ENCODE measurements around the gene HSPG2. TPM values are rescaled to one million over a fixed set of nuclear protein-coding genes. Genes with fewer than 3 reads are reported as not detected.

HSPG2 gene
- total and polyA plus RNA-seq, 9 of the 15 experiments (the other 6 are each of a cell fraction or from before 2014, with no cell fraction given) = 0.14 to 160 (median 15.7) TPM

DNA sequence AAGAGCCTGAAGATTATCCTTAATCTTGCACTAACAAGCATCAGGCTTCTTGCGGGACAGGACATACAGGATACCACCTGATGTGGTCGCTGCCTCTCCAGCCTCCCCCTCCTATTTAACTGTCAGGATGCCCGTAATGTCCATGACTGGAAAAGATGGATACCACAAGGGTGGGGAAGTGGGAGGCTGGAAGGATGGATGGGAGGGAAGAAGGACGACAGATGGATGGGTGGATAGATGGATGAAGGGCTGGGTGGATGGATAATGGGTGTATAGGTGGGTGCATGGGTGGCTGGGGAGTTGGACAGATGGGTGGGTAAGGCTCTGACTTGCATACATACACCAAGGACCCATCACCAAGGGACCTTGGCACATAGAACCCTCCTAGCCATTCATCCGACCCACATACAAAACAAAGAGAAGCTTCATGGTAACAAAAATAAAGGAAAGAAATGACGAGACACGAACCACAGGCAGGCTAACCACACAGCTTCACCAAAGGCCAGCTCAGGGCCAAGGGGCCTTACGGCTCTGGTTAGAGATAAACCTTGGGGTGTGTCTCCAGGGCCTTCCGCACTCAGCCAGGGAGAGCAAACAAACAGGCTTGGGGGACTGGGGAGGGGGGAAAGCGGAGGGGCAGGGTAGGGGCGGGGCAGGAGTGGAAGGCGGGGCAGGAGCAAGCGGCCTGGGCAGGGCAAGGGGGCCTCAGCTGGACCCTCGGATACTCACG is 50.5 kb downstream of the HSPG2 start:
- Histone ChIP-seq H3K9ac (ENCODE audit: insufficient read depth in 1 of 2, low read depth in 2 of 2, low read length in 2 of 2) (peak overlapping the region; percentile 53 to 64), H2AFZ (ENCODE audit: low read depth, low read length) (peak overlapping the region; percentile 11; the same call in 1 of the 2 replicates), H3K4me3 (no peak overlapping the region), H3K36me3 (ENCODE audit: control insufficient read depth, insufficient read depth, low read length) (peaks cover 87% of the 10 kb centered on the region), H3K9me1 (ENCODE audit: control insufficient read depth, insufficient read depth, low read length) (peaks cover 4% of the 10 kb centered on the region), H3K4me2 (ENCODE audit: insufficient read depth, low read length) (peak overlapping the region; percentile 50), H3K9me3 (replicated peaks; ENCODE audit: control insufficient read depth, insufficient read depth, low read depth, low read length) (no peaks in the 10 kb centered on the region), H3K4me1 (replicated peaks in 1 of 2; ENCODE audit: control insufficient read depth in 2 of 2, insufficient read depth in 2 of 2, low read length in 2 of 2) (peaks cover 15 to 41% of the 10 kb centered on the region in 2 experiments), H4K20me1 (replicated peaks; ENCODE audit: control insufficient read depth, insufficient read depth, low read length) (no peaks in the 10 kb centered on the region; the same call in 1 of the 2 replicates), H3K79me2 (ENCODE audit: control insufficient read depth, insufficient read depth, low read length) (no peaks in the 10 kb centered on the region), H3K27me3 (ENCODE audit: control insufficient read depth in 2 of 2, insufficient read depth in 2 of 2, low read length in 2 of 2) (no peaks in the 10 kb centered on the region), H3K27ac (ENCODE audit: extremely low read depth, low read depth, low read length) (peak overlapping the region; percentile 64)
- in situ Hi-C loops (cut with MboI) (no loop called here), intact Hi-C loops (cut with micrococcal nuclease) (no loop called here)
- ATAC-seq (peak; percentile 98), DNase-seq (ENCODE audit: extremely low read depth in 1 of 4, low spot score in 3 of 4) (peak; percentile 81 to 89 (median 86)), FAIRE-seq (peak; percentile 99)
- ChIA-PET POLR2A (interaction anchor here (0.6 to 3.5 kb wide), 4 partner anchors 8 to 109 kb away, joined by 3 to 17 read pairs (median 4); no protein-coding TSS in a partner anchor), CTCF (ENCODE audit: low intra/inter-chr PET ratio) (no interaction called here)
- BruUV-seq (replicated peaks) = no TSS peak
- 34% methylated on average over 10 of the region's 15 CpGs for WGBS (ENCODE audit: insufficient coverage, low coverage, missing lambda C conversion rate)
- peak; percentile 28; the same call in 1 of the 2 replicates for TF ChIP-seq CXXC5 (CRISPR knock-in tag; IDR thresholded peaks at IDR 0.05)
- 0 out of 2 replicates have a peak, but pooled peaks have one; percentile 20 for TF ChIP-seq ELF1 (tag; IDR thresholded peaks at IDR 0.05)
- TF ChIP-seq ZNF165 (CRISPR knock-in tag; IDR thresholded peaks at IDR 0.05; ENCODE audit: borderline replicate concordance) = no peak
- TF ChIP-seq NBN (IDR thresholded peaks at IDR 0.05; ENCODE audit: low read depth) = 0 out of 2 replicates have a peak, but pooled peaks have one; percentile 35
- 0 out of 2 replicates have a peak, but pooled peaks have one; percentile 28 for TF ChIP-seq ETV5 (CRISPR knock-in tag; IDR thresholded peaks at IDR 0.05; ENCODE audit: low read depth)
- peak; percentile 33; the same call in 1 of the 2 replicates for TF ChIP-seq GATA2 (CRISPR knock-in tag; IDR thresholded peaks at IDR 0.05)
- TF ChIP-seq SMAD4 (CRISPR knock-in tag; conservative IDR thresholded peaks at IDR 0.05) = 0 out of 2 replicates have a peak, but pooled peaks have one; percentile 13
- TF ChIP-seq, protein P1, sequence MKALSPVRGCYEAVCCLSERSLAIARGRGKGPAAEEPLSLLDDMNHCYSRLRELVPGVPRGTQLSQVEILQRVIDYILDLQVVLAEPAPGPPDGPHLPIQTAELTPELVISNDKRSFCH (CRISPR knock-in tag; IDR thresholded peaks at IDR 0.05) = no peak
- TF ChIP-seq, protein P1 (tag; IDR thresholded peaks at IDR 0.05) = 0 out of 2 replicates have a peak, but pooled peaks have one; percentile 21
- TF ChIP-seq ZBTB7A (IDR thresholded peaks at IDR 0.05; ENCODE audit: borderline replicate concordance, control insufficient read depth, low read depth, low read length) = peak; percentile 69; the same call in 1 of the 2 replicates
- 0 out of 2 replicates have a peak, but pooled peaks have one; percentile 37 for TF ChIP-seq ZBED1 (IDR thresholded peaks at IDR 0.05)
- no peak for TF ChIP-seq LCOR (CRISPR knock-in tag; IDR thresholded peaks at IDR 0.05)
- peak; percentile 91; the same call in 1 of the 2 replicates for TF ChIP-seq HDGF (IDR thresholded peaks at IDR 0.05)
- TF ChIP-seq TEAD1 (CRISPR knock-in tag; IDR thresholded peaks at IDR 0.05) = 0 out of 4 replicates have a peak, but pooled peaks of 1 of the 2 experiments have one; percentile 24
- no peak for TF ChIP-seq MAFG (tag; conservative IDR thresholded peaks at IDR 0.05)
- TF ChIP-seq, protein P2, sequence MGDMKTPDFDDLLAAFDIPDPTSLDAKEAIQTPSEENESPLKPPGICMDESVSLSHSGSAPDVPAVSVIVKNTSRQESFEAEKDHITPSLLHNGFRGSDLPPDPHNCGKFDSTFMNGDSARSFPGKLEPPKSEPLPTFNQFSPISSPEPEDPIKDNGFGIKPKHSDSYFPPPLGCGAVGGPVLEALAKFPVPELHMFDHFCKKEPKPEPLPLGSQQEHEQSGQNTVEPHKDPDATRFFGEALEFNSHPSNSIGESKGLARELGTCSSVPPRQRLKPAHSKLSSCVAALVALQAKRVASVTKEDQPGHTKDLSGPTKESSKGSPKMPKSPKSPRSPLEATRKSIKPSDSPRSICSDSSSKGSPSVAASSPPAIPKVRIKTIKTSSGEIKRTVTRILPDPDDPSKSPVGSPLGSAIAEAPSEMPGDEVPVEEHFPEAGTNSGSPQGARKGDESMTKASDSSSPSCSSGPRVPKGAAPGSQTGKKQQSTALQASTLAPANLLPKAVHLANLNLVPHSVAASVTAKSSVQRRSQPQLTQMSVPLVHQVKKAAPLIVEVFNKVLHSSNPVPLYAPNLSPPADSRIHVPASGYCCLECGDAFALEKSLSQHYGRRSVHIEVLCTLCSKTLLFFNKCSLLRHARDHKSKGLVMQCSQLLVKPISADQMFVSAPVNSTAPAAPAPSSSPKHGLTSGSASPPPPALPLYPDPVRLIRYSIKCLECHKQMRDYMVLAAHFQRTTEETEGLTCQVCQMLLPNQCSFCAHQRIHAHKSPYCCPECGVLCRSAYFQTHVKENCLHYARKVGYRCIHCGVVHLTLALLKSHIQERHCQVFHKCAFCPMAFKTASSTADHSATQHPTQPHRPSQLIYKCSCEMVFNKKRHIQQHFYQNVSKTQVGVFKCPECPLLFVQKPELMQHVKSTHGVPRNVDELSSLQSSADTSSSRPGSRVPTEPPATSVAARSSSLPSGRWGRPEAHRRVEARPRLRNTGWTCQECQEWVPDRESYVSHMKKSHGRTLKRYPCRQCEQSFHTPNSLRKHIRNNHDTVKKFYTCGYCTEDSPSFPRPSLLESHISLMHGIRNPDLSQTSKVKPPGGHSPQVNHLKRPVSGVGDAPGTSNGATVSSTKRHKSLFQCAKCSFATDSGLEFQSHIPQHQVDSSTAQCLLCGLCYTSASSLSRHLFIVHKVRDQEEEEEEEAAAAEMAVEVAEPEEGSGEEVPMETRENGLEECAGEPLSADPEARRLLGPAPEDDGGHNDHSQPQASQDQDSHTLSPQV (IDR thresholded peaks at IDR 0.05) = peak; percentile 45; the same call in 1 of the 2 replicates
